ACC112 (cell line): ENCODE data around the gene ACADL.

Experiments used
- H2AFZ ChIP-seq: fragments of 200-600 bp; sonication (generic); one replicate; pipeline ENCODE4 v1.6.0; 2017; ENCODE audit warnings: antibody characterized with exemption, low read length; ENCODE audit not compliant: unreplicated experiment
- H3K27ac ChIP-seq: fragments of 200-600 bp; sonication (generic); 2 replicates; pipeline ENCODE4 v1.5.1; 2014; ENCODE audit warnings: low read depth, mild to moderate bottlenecking, antibody characterized with exemption, low read length, moderate library complexity
- H3K27me3 ChIP-seq: fragments of 200-600 bp; sonication (generic); 2 replicates; pipeline ENCODE4 v1.6.1; 2014; ENCODE audit warnings: mild to moderate bottlenecking, antibody characterized with exemption, low read length, moderate library complexity, mixed read lengths; ENCODE audit not compliant: insufficient read depth
- H3K36me3 ChIP-seq: fragments of 200-600 bp; sonication (generic); 2 replicates; pipeline ENCODE4 v1.6.1; 2016; ENCODE audit warnings: mild to moderate bottlenecking, antibody characterized with exemption, low read length, moderate library complexity, mixed read lengths; ENCODE audit not compliant: insufficient read depth
- H3K4me1 ChIP-seq: fragments of 200-600 bp; sonication (generic); one replicate; pipeline ENCODE4 v1.6.1; 2016; ENCODE audit warnings: low read length, mixed read lengths; ENCODE audit not compliant: insufficient read depth, unreplicated experiment, control insufficient read depth
- H3K4me3 ChIP-seq: fragments of 200-600 bp; sonication (generic); 2 replicates; pipeline ENCODE4 v1.5.1; 2014; ENCODE audit warnings: mild to moderate bottlenecking, low read depth, low read length
- H3K79me2 ChIP-seq: fragments of 200-600 bp; sonication (generic); one replicate; pipeline ENCODE4 v1.6.0; 2016; ENCODE audit warnings: low read length; ENCODE audit not compliant: control insufficient read depth, unreplicated experiment, insufficient read depth

The ACADL gene

DNA sequence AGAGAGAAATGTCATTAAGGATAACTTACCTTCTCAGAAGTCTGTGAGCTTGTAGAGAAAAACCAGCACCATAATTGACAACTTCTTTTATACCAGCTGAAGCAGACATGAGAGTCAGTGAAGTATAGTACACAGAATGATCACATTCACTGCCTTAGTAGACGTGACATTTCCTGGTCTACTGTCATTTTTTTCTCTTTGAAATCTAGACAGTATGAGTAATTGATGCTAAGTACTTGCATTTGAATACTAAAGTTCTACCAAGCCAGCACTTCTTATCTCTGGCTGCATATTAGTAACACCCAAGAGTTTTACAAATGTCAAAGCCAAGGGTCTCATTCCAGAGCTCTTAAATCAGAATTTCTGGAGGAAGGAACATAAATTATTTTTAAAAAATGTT, 25.4 kb upstream of the ACADL start:
- 0 out of 2 replicates have a peak, but pooled peaks cover 2% of the 10 kb centered on the region for H3K27me3 ChIP-seq
- H3K79me2 ChIP-seq = no peaks in the 10 kb centered on the region
- no peak overlapping the region for H2AFZ ChIP-seq
- no peak overlapping the region for H3K27ac ChIP-seq
- no peaks in the 10 kb centered on the region for H3K4me1 ChIP-seq
- no peaks in the 10 kb centered on the region for H3K36me3 ChIP-seq
- no peak overlapping the region for H3K4me3 ChIP-seq

DNA sequence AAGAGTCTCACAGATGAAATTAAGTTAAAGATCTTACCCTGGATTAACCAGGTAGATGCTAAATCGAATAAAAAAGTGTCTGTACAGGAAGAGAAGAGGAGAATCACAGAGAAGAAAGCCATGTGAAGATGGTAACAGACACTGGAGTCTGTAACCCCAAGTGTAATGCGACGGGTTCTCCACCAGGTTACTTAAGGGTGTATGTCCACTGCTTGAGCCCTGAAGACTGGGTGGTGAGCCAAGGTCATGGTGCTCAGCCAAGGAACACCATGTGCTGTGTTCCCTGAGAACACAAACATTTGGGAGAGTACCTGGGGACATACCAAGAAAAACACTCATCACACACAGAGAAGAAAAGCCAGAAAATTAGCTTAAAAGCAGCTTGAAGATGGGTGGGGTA, 8.2 kb upstream of the ACADL start:
- no peak overlapping the region for H3K4me3 ChIP-seq
- no peaks in the 10 kb centered on the region for H3K36me3 ChIP-seq
- H2AFZ ChIP-seq = no peak overlapping the region
- H3K27me3 ChIP-seq = peaks cover 30% of the 10 kb centered on the region
- no peaks in the 10 kb centered on the region for H3K79me2 ChIP-seq
- H3K4me1 ChIP-seq = no peaks in the 10 kb centered on the region
- H3K27ac ChIP-seq = no peak overlapping the region

- Histone ChIP-seq H3K4me1 (no peaks in the 10 kb centered on the region), H3K27ac (no peak overlapping the region), H3K36me3 (no peaks in the 10 kb centered on the region), H3K4me3 (no peak overlapping the region), H3K27me3 (peaks cover 41% of the 10 kb centered on the region), H3K79me2 (no peaks in the 10 kb centered on the region), H2AFZ (no peak overlapping the region)
Measured at GRCh38 chr2:210230984-210231383, 5.7 kb upstream of the ACADL start.

DNA sequence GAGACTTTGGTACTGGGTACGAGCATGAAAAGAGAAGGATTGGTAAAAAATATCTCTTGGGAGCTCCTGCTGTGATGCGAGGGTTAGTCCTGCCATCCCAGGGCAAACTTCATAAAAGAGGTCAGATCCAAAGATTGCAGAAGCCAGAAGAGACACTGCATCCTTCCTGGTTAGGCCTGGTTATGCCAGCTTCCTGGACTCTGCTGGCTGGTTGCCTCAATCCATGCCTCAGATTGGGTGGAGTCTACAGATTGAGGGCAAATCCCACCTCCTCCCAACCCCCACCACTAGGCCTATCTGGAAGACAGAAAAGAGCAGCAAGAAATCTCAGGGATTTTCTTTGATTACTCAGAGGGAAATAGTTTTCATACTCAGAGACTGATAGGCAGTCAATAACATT, 5.3 kb upstream of the ACADL start:
- no peak overlapping the region for H3K27ac ChIP-seq
- no peaks in the 10 kb centered on the region for H3K4me1 ChIP-seq

DNA sequence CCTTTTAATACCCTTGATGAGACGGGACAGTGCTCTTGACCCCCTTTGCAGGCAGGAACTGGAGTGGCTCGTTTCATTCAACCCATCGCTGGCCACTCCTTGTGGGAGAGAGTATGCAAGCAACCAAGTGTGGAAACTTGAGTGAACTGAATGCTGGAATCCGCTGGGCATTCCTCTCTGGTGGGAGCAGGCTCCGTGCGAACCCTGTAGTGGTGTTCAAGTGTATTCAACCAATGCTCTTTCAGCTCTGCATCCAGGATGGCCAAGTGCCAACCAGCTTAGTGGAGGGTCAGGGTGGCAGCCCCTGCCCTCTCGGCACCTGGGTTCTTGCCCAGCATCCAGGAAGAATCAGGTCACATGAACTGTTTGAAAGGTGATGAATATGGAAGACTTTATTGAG, 3.3 kb upstream of the ACADL start:
- Histone ChIP-seq H2AFZ (no peak overlapping the region), H3K27me3 (peaks cover 50% of the 10 kb centered on the region), H3K36me3 (no peaks in the 10 kb centered on the region), H3K4me3 (no peak overlapping the region), H3K79me2 (no peaks in the 10 kb centered on the region), H3K27ac (no peak overlapping the region), H3K4me1 (no peaks in the 10 kb centered on the region)

More for the DNA sequence above, 5.3 kb upstream of the ACADL start:
- Histone ChIP-seq H3K79me2 (no peaks in the 10 kb centered on the region), H2AFZ (no peak overlapping the region), H3K36me3 (no peaks in the 10 kb centered on the region), H3K27me3 (peaks cover 41% of the 10 kb centered on the region), H3K4me3 (no peak overlapping the region)

GRCh38 chr2:210227290-210228088, 2.2 kb upstream of the ACADL start:
- no peak overlapping the region for H3K27ac ChIP-seq
- no peaks in the 10 kb centered on the region for H3K79me2 ChIP-seq
- H3K4me1 ChIP-seq = no peaks in the 10 kb centered on the region
- H2AFZ ChIP-seq = no peak overlapping the region
- H3K27me3 ChIP-seq = peaks cover 49% of the 10 kb centered on the region
- H3K36me3 ChIP-seq = no peaks in the 10 kb centered on the region
- H3K4me3 ChIP-seq = no peak overlapping the region

- no peaks in the 10 kb centered on the region for H3K36me3 ChIP-seq
- H3K27ac ChIP-seq = no peak overlapping the region
- no peak overlapping the region for H2AFZ ChIP-seq
- H3K4me1 ChIP-seq = no peaks in the 10 kb centered on the region
- no peak overlapping the region for H3K4me3 ChIP-seq
- H3K27me3 ChIP-seq = peaks cover 42% of the 10 kb centered on the region
- H3K79me2 ChIP-seq = no peaks in the 10 kb centered on the region
Measured at GRCh38 chr2:210226223-210226622, 976 bp upstream of the ACADL start.

DNA sequence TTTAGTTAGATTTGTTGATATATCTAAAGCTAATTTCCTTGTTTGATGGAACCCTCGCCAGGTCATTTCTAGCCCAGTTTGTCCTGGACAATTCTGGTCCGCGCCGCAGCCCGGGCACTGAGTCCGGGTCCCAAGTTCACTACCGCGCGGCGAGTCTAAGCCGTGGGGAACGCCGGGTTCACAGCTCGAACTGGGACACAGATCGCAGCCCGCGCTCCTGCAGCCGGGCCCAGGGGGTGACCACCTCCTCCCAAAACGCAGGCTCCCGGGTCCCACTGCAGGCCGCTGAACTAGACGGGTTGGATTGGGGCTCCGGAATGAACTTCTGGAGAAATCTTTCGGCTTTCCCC, 681 bp downstream of the ACADL start:
- no peaks in the 10 kb centered on the region for H3K79me2 ChIP-seq
- peak overlapping the region; percentile 57 for H2AFZ ChIP-seq
- H3K27ac ChIP-seq = no peak overlapping the region
- peaks cover 46% of the 10 kb centered on the region for H3K27me3 ChIP-seq
- H3K4me3 ChIP-seq = peak overlapping the region; percentile 67
- H3K36me3 ChIP-seq = no peaks in the 10 kb centered on the region
- H3K4me1 ChIP-seq = no peaks in the 10 kb centered on the region

- H3K36me3 ChIP-seq = no peaks in the 10 kb centered on the region
- no peak overlapping the region for H3K4me3 ChIP-seq
- H2AFZ ChIP-seq = no peak overlapping the region
- no peak overlapping the region for H3K27ac ChIP-seq
- no peaks in the 10 kb centered on the region for H3K79me2 ChIP-seq
- H3K27me3 ChIP-seq = peaks cover 9% of the 10 kb centered on the region
- H3K4me1 ChIP-seq = no peaks in the 10 kb centered on the region
Measured at GRCh38 chr2:210215120-210215519, 10.1 kb downstream of the ACADL start.

DNA sequence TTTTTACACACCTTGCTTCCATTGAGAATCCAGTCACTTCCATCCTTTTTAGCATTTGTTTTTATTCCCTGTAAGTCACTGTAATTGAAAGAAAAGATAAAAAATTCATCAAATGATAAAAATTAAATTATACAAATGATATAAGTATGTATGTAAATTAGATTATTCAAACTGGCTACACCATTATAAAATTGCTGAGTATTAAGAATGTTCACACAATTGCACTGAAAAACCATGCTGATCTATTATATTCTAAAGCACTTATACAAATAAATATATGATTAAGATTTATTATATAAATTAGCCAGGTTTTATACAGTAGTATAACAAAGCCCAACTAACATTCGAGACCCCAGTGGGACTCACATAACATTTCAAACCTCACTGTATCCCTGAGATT, 15.1 kb downstream of the ACADL start:
- Histone ChIP-seq H3K4me1 (no peaks in the 10 kb centered on the region), H3K27me3 (no peaks in the 10 kb centered on the region), H2AFZ (no peak overlapping the region), H3K27ac (no peak overlapping the region), H3K4me3 (no peak overlapping the region), H3K79me2 (no peaks in the 10 kb centered on the region), H3K36me3 (no peaks in the 10 kb centered on the region)

GRCh38 chr2:210207929-210208328, 17.3 kb downstream of the ACADL start:
- Histone ChIP-seq H3K36me3 (no peaks in the 10 kb centered on the region), H3K4me3 (no peak overlapping the region), H2AFZ (no peak overlapping the region), H3K27ac (no peak overlapping the region), H3K79me2 (no peaks in the 10 kb centered on the region), H3K4me1 (no peaks in the 10 kb centered on the region), H3K27me3 (no peaks in the 10 kb centered on the region)
